Measurements from ENCODE around the gene COL19A1. TPM values are rescaled to one million over a fixed set of nuclear protein-coding genes. Genes with fewer than 3 reads are reported as not detected.

The COL19A1 gene
- polyA plus RNA-seq, 3 donors, result 2.4 to 3.7 (median 3.6) TPM

GRCh38 chr6:70168681-70169377, 302.5 kb downstream of the COL19A1 start:
- no peak for DNase-seq

- DNase-seq, result no peak
Measured at GRCh38 chr6:70171236-70171635, 304.9 kb downstream of the COL19A1 start.

- no peak for DNase-seq
Measured at GRCh38 chr6:70172252-70172651, 305.9 kb downstream of the COL19A1 start.

- DNase-seq, result no peak
Measured at GRCh38 chr6:70175770-70176169, 309.4 kb downstream of the COL19A1 start.

- DNase-seq, result no peak
Measured at GRCh38 chr6:70176842-70177550, 310.6 kb downstream of the COL19A1 start.

GRCh38 chr6:70180183-70180900, 314.0 kb downstream of the COL19A1 start:
- DNase-seq, result no peak

- DNase-seq, result no peak
Measured at GRCh38 chr6:70180901-70181599, 314.7 kb downstream of the COL19A1 start.

- DNase-seq, result no peak
Measured at GRCh38 chr6:70183538-70183937, 317.2 kb downstream of the COL19A1 start.

GRCh38 chr6:70184723-70185122, 318.4 kb downstream of the COL19A1 start:
- no peak for DNase-seq

- no peak for DNase-seq
Measured at GRCh38 chr6:70186461-70186860, 320.1 kb downstream of the COL19A1 start.

GRCh38 chr6:70188202-70188601, 321.8 kb downstream of the COL19A1 start:
- no peak for DNase-seq

GRCh38 chr6:70194421-70194820, 328.1 kb downstream of the COL19A1 start:
- DNase-seq, result no peak

GRCh38 chr6:70196531-70196930, 330.2 kb downstream of the COL19A1 start:
- DNase-seq, result no peak

- DNase-seq, result no peak
Measured at GRCh38 chr6:70198785-70199184, 332.4 kb downstream of the COL19A1 start.

GRCh38 chr6:70208235-70208790, 342.0 kb downstream of the COL19A1 start:
- DNase-seq, result no peak

GRCh38 chr6:70210462-70210861, 344.1 kb downstream of the COL19A1 start:
- no peak for DNase-seq

GRCh38 chr6:70215460-70216108, 349.2 kb downstream of the COL19A1 start:
- DNase-seq, result no peak

GRCh38 chr6:70216767-70217166, 350.4 kb downstream of the COL19A1 start:
- DNase-seq, result no peak

GRCh38 chr6:70219943-70220613, 353.7 kb downstream of the COL19A1 start:
- no peak for DNase-seq

GRCh38 chr6:70221025-70221714, 354.8 kb downstream of the COL19A1 start:
- DNase-seq, result peak; percentile 37
